Measurements from ENCODE around the gene COPG2.

The COPG2 gene

DNA sequence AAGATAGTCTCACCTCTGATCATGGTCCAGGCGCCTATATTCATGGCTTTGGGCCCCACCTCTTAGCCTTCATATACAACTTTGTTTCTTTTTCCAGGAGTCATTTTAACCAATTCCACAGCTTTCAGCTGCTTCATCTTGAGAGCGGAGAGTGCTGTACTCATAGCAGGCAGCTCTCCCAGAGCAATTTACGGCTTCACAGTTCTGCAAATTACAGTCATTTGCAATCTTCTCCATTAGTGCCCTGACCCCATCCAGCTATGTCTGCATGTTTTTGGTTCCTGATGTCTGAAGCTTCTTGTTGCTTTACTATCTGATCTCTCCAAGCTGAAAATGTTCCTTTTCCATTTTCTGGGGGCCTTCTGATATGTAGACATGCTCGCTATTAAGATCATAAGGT is 194.7 kb downstream of the COPG2 start:
- DNase-seq (ENCODE audit: low read depth) = no peak

DNA sequence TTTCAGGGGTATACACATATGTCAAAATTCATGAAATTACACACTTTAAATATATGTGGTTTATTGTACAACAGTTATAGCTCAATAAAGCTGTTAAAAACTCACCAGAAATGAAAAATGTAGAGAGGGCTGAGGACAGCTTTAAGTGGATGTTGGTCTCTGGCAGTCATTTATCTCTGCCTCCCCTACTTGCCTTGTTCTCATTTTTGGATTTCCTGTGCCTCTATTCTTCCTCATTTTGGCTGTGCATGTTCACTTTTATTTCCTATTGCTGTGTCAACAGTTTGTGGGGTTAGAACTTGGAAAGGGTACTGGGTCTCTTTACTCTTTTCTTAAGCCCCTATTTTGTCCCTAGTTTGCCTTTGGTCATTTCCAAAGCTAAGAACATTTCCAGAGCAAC is 195.3 kb downstream of the COPG2 start:
- no peak for DNase-seq (ENCODE audit: low read depth)

DNA sequence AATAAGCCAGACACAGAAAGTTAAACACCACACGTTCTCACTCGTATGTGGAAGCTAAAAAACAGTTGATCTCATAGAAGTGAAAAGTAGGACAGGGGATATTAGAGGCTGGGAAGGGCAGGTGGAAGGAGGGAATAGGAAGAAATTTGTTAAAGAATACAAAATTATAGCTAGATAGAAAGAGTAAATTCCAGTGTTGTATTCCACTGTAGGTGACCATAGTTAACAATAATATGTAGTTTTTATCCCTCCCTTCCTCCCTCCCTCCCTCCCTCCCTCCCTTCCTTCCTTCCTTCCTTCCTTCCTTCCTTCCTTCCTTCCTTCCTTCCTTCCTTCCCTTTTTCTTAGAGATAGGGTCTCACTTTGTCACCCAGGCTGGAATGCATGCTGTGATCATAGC is 196.6 kb downstream of the COPG2 start:
- no peak for DNase-seq (ENCODE audit: low read depth)

DNA sequence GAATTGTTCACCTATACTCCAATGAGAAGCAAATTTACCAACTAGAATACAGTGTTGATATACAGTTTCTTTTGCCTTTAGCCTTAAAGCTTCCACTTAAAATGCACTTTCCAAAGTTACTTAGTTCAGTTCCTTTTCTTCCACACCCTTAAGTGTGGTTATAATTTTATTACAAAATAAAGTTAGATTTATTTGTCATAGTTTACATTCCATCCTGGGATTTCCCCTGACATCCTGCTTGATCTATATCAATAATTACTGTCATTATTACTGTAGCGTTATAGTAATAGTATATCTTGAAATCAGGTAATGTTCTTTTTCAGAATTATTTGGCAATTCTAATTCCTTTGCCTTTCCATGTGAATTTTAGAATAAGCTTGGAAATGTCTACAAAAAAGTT is 199.9 kb downstream of the COPG2 start:
- DNase-seq (ENCODE audit: low read depth) = no peak

DNA sequence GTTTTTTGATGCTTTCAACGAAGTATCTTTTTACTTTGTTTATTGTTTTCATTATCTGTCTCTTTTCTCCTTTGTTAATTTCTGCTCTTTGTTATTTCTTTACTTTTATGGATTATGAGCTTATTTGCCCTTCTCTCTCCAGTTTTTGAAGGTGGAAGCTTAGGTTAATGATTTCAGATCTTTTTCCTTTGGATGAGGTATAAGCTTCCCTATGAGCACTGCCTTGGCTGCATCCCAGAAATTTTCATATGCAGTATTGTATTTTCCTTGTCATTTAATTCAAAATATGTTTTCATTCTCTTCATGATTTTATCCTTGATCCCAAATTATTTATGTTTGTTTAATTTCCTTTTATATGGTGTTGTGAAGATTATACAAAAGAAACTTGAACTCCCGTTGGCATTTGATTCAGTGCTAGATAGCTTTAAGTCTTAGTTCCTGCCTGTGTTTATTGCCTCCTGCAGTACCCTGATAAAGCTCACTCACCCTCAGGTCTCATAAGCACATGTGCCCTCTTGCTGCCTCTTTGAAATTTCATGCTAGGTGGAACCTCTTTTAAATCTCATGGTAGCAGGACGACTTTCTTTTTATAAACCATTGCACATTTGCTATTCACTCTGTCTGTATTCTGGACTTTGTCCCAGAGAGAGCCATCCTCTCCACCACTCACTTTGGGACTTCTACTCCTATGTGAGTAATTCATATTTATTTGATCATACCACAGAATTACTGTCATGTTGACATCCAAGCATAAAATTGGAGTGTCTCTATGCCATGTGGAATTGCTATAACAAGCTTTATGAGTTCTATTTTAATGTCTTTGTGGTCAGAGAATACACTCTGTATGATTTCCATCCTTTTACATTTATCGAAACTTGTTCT is 204.8 kb downstream of the COPG2 start:
- no peak for DNase-seq (ENCODE audit: low read depth)

DNA sequence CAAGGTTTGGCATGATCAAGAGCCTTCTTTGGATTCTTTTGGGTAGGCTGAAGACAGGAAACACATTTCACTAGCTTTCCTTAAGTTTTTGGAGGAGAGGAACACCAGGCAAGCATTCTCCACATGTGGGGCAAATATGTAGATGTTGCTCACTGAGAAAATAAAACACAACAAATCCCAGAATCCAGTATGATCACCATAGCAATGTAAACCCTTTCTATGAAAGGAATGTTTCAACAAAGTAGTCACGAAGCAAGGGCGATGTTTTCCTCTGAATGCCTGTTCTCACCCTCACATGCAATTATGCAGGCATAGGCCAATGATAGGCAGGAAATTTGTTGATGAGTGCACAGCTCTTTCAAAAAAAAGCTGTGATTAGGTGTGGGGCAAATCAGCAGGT is 207.3 kb downstream of the COPG2 start:
- no peak for DNase-seq (ENCODE audit: low read depth)

DNA sequence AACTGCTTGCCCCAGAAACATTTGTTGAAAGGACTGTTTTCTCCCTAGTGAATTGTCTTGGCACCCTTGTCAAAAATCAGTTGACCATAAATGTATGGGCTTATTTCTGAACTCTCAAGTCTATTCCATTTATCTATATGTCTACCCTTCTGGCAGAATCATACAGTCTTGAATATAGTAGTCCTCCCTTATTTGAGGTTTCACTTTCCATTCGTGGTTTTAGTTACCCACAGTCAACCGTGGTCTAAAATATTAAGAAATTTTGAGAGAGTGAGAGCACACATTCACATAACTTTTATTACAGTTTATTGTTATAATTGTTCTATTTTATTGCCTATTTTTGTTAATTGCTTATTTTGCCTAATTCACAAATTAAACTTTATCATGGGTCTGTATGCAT is 210.3 kb downstream of the COPG2 start:
- no peak for DNase-seq (ENCODE audit: low read depth)

All from activated T-helper 9 cell treated with anti-CD3 and anti-CD28 coated beads, Interleukin-2, amount 50 U/mL, for 16 hours (primary cell).